Measurements from ENCODE around the gene MDM4.
A peak's percentile ranks its signal among the peaks of the same experiment; 100 is the strongest.

Gene MDM4

DNA sequence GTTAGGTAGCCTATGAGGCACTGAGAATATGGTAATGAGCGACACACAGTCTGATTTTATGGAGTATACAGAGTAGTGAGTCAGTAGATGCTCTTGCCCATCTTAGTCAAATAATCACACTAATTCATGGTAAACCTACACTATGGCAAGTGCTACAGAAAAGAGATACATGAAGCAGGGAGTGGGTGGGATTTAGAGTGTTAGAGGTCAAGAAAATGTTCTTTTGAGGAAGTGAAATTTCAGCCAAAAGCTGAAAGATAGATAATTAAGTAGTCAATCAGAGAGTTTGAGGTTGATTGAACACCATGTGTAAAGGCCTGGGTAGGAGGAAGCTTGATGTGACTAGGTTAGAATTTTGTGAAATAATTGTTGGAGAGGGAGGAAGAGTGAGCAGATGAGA is 14.7 kb downstream of the MDM4 start:
- Histone ChIP-seq H3K27me3 (ENCODE audit: insufficient read depth, low read length, poor library complexity) (no peaks in the 10 kb centered on the region), H3K4me3 (ENCODE audit: low read depth in 1 of 2, low read length in 2 of 2) (no peak overlapping the region), H4K20me1 (ENCODE audit: insufficient read depth, low read length) (peaks cover 16% of the 10 kb centered on the region), H3K27ac (ENCODE audit: low read length) (no peak overlapping the region), H3K9me3 (ENCODE audit: insufficient read depth, low read length, severe bottlenecking) (no peaks in the 10 kb centered on the region), H3K4me2 (ENCODE audit: insufficient read depth, low read length) (no peak overlapping the region), H3K36me3 (ENCODE audit: insufficient read depth, low read length) (peaks cover 94% of the 10 kb centered on the region), H3K9ac (ENCODE audit: low read depth, low read length) (no peak overlapping the region), H3K79me2 (ENCODE audit: insufficient read depth, low read length) (peaks cover 72% of the 10 kb centered on the region), H3K4me1 (ENCODE audit: insufficient read depth, low read length) (no peaks in the 10 kb centered on the region), H2AFZ (ENCODE audit: low read depth, low read length) (no peak overlapping the region)
- TF ChIP-seq, protein P1, sequence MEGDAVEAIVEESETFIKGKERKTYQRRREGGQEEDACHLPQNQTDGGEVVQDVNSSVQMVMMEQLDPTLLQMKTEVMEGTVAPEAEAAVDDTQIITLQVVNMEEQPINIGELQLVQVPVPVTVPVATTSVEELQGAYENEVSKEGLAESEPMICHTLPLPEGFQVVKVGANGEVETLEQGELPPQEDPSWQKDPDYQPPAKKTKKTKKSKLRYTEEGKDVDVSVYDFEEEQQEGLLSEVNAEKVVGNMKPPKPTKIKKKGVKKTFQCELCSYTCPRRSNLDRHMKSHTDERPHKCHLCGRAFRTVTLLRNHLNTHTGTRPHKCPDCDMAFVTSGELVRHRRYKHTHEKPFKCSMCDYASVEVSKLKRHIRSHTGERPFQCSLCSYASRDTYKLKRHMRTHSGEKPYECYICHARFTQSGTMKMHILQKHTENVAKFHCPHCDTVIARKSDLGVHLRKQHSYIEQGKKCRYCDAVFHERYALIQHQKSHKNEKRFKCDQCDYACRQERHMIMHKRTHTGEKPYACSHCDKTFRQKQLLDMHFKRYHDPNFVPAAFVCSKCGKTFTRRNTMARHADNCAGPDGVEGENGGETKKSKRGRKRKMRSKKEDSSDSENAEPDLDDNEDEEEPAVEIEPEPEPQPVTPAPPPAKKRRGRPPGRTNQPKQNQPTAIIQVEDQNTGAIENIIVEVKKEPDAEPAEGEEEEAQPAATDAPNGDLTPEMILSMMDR (IDR thresholded peaks at IDR 0.05; ENCODE audit: borderline replicate concordance, extremely low read depth, low read length, poor library complexity, severe bottlenecking), result no peak
- no peak for TF ChIP-seq EZH2 (IDR thresholded peaks at IDR 0.05; ENCODE audit: borderline replicate concordance, low read depth, low read length, severe bottlenecking)
- ATAC-seq (ENCODE audit: insufficient read depth, low read depth) (no peak), DNase-seq (no peak)

DNA sequence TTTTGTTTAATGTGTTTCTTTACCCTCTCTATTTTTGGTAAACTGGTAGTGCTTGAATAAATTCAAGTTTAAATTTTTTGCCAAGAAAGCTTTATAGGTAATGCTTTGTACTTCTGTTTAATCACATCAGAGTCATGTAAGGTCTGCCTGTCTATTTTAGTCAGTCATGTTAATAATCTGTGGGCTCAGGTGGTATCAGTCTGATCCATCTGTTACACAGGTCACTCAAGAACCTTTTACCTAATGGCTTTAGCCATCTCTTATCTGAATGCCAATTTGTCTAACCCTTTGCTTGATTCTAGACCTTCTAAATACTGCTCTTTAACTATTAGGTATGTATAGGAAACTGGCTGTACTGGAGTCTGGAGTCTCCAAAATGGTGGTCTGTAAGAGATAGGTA is 16.6 kb downstream of the MDM4 start:
- DNase-seq (no peak), ATAC-seq (ENCODE audit: insufficient read depth, low read depth) (no peak)
- H3K27me3 ChIP-seq (ENCODE audit: insufficient read depth, low read length, poor library complexity), result no peaks in the 10 kb centered on the region
- TF ChIP-seq, protein P1 (IDR thresholded peaks at IDR 0.05; ENCODE audit: borderline replicate concordance, extremely low read depth, low read length, poor library complexity, severe bottlenecking), result no peak
- TF ChIP-seq EZH2 (IDR thresholded peaks at IDR 0.05; ENCODE audit: borderline replicate concordance, low read depth, low read length, severe bottlenecking), result no peak
- H4K20me1 ChIP-seq (ENCODE audit: insufficient read depth, low read length), result peaks cover 19% of the 10 kb centered on the region
- no peaks in the 10 kb centered on the region for H3K4me1 ChIP-seq (ENCODE audit: insufficient read depth, low read length)
- no peak overlapping the region for H3K4me3 ChIP-seq (ENCODE audit: low read depth in 1 of 2, low read length in 2 of 2)
- H3K9me3 ChIP-seq (ENCODE audit: insufficient read depth, low read length, severe bottlenecking), result no peaks in the 10 kb centered on the region
- no peak overlapping the region for H3K9ac ChIP-seq (ENCODE audit: low read depth, low read length)
- H3K79me2 ChIP-seq (ENCODE audit: insufficient read depth, low read length), result peaks cover 70% of the 10 kb centered on the region
- H3K27ac ChIP-seq (ENCODE audit: low read length), result no peak overlapping the region
- H3K4me2 ChIP-seq (ENCODE audit: insufficient read depth, low read length), result no peak overlapping the region
- peaks cover 96% of the 10 kb centered on the region for H3K36me3 ChIP-seq (ENCODE audit: insufficient read depth, low read length)
- H2AFZ ChIP-seq (ENCODE audit: low read depth, low read length), result no peak overlapping the region

DNA sequence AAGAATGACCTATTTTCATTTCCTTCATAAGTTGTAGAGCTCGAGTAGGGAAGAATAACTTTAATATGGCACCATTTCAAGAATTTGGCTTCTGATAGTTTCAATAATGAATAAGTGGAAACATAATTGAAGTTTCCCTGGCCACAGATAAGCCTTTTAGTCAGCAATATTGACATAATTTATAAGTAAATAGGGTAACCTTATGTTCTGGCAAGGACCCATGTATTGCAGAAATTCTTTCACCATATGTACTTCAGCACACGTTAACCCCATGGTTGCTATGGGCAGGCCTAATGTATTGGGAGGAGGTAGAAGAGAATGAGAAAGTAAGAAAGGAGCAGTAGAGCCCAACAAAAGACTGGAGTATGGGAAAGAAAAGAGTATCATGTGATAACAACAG is 25.4 kb downstream of the MDM4 start:
- no peak overlapping the region; the same call in 1 of the 2 replicates for H3K27ac ChIP-seq (ENCODE audit: low read length)
- peaks cover 95% of the 10 kb centered on the region for H3K36me3 ChIP-seq (ENCODE audit: insufficient read depth, low read length)
- peaks cover 5% of the 10 kb centered on the region; the same call in 1 of the 2 replicates for H4K20me1 ChIP-seq (ENCODE audit: insufficient read depth, low read length)
- peaks cover 48% of the 10 kb centered on the region for H3K4me1 ChIP-seq (ENCODE audit: insufficient read depth, low read length)
- ATAC-seq (ENCODE audit: insufficient read depth, low read depth) (no peak), DNase-seq (no peak)
- no peak overlapping the region for H3K9ac ChIP-seq (ENCODE audit: low read depth, low read length)
- TF ChIP-seq, protein P1 (IDR thresholded peaks at IDR 0.05; ENCODE audit: borderline replicate concordance, extremely low read depth, low read length, poor library complexity, severe bottlenecking), result no peak
- no peak for TF ChIP-seq EZH2 (IDR thresholded peaks at IDR 0.05; ENCODE audit: borderline replicate concordance, low read depth, low read length, severe bottlenecking)
- H3K9me3 ChIP-seq (ENCODE audit: insufficient read depth, low read length, severe bottlenecking), result no peaks in the 10 kb centered on the region
- H3K4me2 ChIP-seq (ENCODE audit: insufficient read depth, low read length), result no peak overlapping the region
- H3K27me3 ChIP-seq (ENCODE audit: insufficient read depth, low read length, poor library complexity), result no peaks in the 10 kb centered on the region
- H3K79me2 ChIP-seq (ENCODE audit: insufficient read depth, low read length), result peaks cover 25% of the 10 kb centered on the region
- no peak overlapping the region for H3K4me3 ChIP-seq (ENCODE audit: low read depth in 1 of 2, low read length in 2 of 2)
- H2AFZ ChIP-seq (ENCODE audit: low read depth, low read length), result no peak overlapping the region

DNA sequence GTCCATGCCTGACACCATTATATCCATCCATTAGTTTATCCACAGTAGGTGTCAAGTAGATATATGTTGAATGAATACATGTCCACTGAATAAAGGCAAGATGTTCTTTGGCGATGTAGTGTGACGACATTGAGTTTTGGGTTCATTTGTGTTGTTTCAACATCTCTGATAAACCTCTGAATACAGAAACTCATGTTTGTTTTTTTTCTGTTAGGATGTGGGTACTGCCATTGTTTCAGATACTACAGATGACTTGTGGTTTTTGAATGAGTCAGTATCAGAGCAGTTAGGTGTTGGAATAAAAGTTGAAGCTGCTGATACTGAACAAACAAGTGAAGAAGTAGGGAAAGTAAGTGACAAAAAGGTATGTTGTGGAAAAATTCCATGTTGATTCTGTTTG is 28.1 kb downstream of the MDM4 start:
- peak; percentile 94 for ATAC-seq (ENCODE audit: insufficient read depth, low read depth)
- H3K9me3 ChIP-seq (ENCODE audit: insufficient read depth, low read length, severe bottlenecking), result no peaks in the 10 kb centered on the region
- peak overlapping the region; percentile 22; the same call in 1 of the 2 replicates for H3K9ac ChIP-seq (ENCODE audit: low read depth, low read length)
- peaks cover 48% of the 10 kb centered on the region for H3K4me1 ChIP-seq (ENCODE audit: insufficient read depth, low read length)
- no peak for DNase-seq
- H2AFZ ChIP-seq (ENCODE audit: low read depth, low read length), result no peak overlapping the region
- H3K4me2 ChIP-seq (ENCODE audit: insufficient read depth, low read length), result 0 out of 2 replicates have a peak overlapping the region, but pooled peaks have one; percentile 1
- H3K36me3 ChIP-seq (ENCODE audit: insufficient read depth, low read length), result peaks cover 96% of the 10 kb centered on the region
- H3K27me3 ChIP-seq (ENCODE audit: insufficient read depth, low read length, poor library complexity), result no peaks in the 10 kb centered on the region
- peaks cover 20% of the 10 kb centered on the region for H3K79me2 ChIP-seq (ENCODE audit: insufficient read depth, low read length)
- no peak overlapping the region for H3K4me3 ChIP-seq (ENCODE audit: low read depth in 1 of 2, low read length in 2 of 2)
- H3K27ac ChIP-seq (ENCODE audit: low read length), result peak overlapping the region; percentile 85
- TF ChIP-seq, protein P1 (IDR thresholded peaks at IDR 0.05; ENCODE audit: borderline replicate concordance, extremely low read depth, low read length, poor library complexity, severe bottlenecking), result no peak
- TF ChIP-seq EZH2 (IDR thresholded peaks at IDR 0.05; ENCODE audit: borderline replicate concordance, low read depth, low read length, severe bottlenecking), result no peak
- no peaks in the 10 kb centered on the region for H4K20me1 ChIP-seq (ENCODE audit: insufficient read depth, low read length)
